ENCODE results near the gene MAP3K3. TPM values are rescaled to one million over a fixed set of nuclear protein-coding genes. Genes with fewer than 3 reads are reported as not detected.

MAP3K3 gene
- total and polyA plus RNA-seq, 10 of the 15 experiments (the other 5 are each of a cell fraction or from before 2014, with no cell fraction given) = 1.6 to 24.1 (median 15.0) TPM

- peak; percentile 48 for TF ChIP-seq ZNF687 (IDR thresholded peaks at IDR 0.05)
- no peak for TF ChIP-seq STAT1 (conservative IDR thresholded peaks at IDR 0.05)
- no peak for TF ChIP-seq CEBPB (IDR thresholded peaks at IDR 0.05; ENCODE audit: borderline replicate concordance in 1 of 2, low read depth in 2 of 2, low read length in 2 of 2)
- TF ChIP-seq FOS (IDR thresholded peaks at IDR 0.05; ENCODE audit: borderline replicate concordance, extremely low read depth, insufficient read length) = no peak
- no peak for TF ChIP-seq STAT3 (IDR thresholded peaks at IDR 0.05; ENCODE audit: low read depth, low read length)
- no peak for TF ChIP-seq SIX5 (IDR thresholded peaks at IDR 0.05; ENCODE audit: low read depth, low read length, severe bottlenecking)
- peak; percentile 74; the same call in 1 of the 2 replicates for TF ChIP-seq ZNF217 (IDR thresholded peaks at IDR 0.05)
- no peak for TF ChIP-seq PRDM15 (CRISPR knock-in tag; IDR thresholded peaks at IDR 0.05)
- peak; percentile 51 for TF ChIP-seq LARP7 (IDR thresholded peaks at IDR 0.05)
- no peak for TF ChIP-seq PAX8 (IDR thresholded peaks at IDR 0.05)
- no peak for TF ChIP-seq SUZ12 (IDR thresholded peaks at IDR 0.05; ENCODE audit: unreplicated experiment)
- no peak for TF ChIP-seq RBBP5 (conservative IDR thresholded peaks at IDR 0.05)
- no peak for TF ChIP-seq CHD4 (IDR thresholded peaks at IDR 0.05)
- peak; percentile 53; the same call in 1 of the 2 replicates for TF ChIP-seq IRF4 (IDR thresholded peaks at IDR 0.05; ENCODE audit: low read depth, low read length)
- TF ChIP-seq IRF3 (IDR thresholded peaks at IDR 0.05) = no peak
- no peak for TF ChIP-seq MEF2A (IDR thresholded peaks at IDR 0.05; ENCODE audit: insufficient read depth, low read depth, low read length)
- TF ChIP-seq YY1 (IDR thresholded peaks at IDR 0.05; ENCODE audit: low read depth, low read length) = peak; percentile 55
- peak; percentile 61 for TF ChIP-seq PKNOX1 (IDR thresholded peaks at IDR 0.05)
- TF ChIP-seq MXI1 (IDR thresholded peaks at IDR 0.05; ENCODE audit: low read depth, low read length) = peak; percentile 13; the same call in 1 of the 2 replicates
- TF ChIP-seq ZZZ3 (IDR thresholded peaks at IDR 0.05; ENCODE audit: control insufficient read depth, insufficient read length, low read depth) = no peak
These were observed 75.4 kb downstream of the MAP3K3 start (continued) for GRCh38 chr17:63697341-63698286.

Measured in GM12878 (cell line).